HG03135 (cell line): ENCODE results near the gene NKTR.

Source experiments
- ATAC-seq: cut with Tn5 transposase; IDR thresholded peaks from one replicate; pipeline ENCODE4 v1.9.1; 2021; ENCODE audit warnings: mild to moderate bottlenecking, moderate library complexity; ENCODE audit not compliant: unreplicated experiment

Gene NKTR

GRCh38 chr3:42691816-42692666 is 91.6 kb downstream of the NKTR start:
- no peak for ATAC-seq

- ATAC-seq: no peak
Observed at GRCh38 chr3:42692667-42693529, 92.4 kb downstream of the NKTR start.

- ATAC-seq: no peak
Observed at GRCh38 chr3:42693530-42693930, 93.0 kb downstream of the NKTR start.

- ATAC-seq: no peak
Observed at GRCh38 chr3:42694366-42694765, 93.9 kb downstream of the NKTR start.

- no peak for ATAC-seq
Observed at GRCh38 chr3:42696356-42697288, 96.1 kb downstream of the NKTR start.

GRCh38 chr3:42697289-42698051 is 97.0 kb downstream of the NKTR start:
- ATAC-seq: no peak
